H9 (cell line): ENCODE results near the gene ANTXRL. TPM values are rescaled to one million over a fixed set of nuclear protein-coding genes. Genes with fewer than 3 reads are reported as not detected.
"Not testable (repeated sequence)": the region's sequence is repeated elsewhere in the genome, so short reads cannot be mapped to it uniquely, and the experiment has no call there.

Experiments used
- DNase-seq: peaks from one replicate; pipeline ENCODE4 v3.0.0-alpha.2; 2017
- H2AFZ ChIP-seq: one replicate; pipeline ENCODE4 v1.6.1; 2013; ENCODE audit warnings: mild to moderate bottlenecking, low read length, control low read depth, moderate library complexity
- H2AK5ac ChIP-seq: 2 replicates; pipeline ENCODE4 v1.6.1; 2013; ENCODE audit warnings: low read length, control low read depth, mixed read lengths; ENCODE audit not compliant: insufficient read length
- H2BK120ac ChIP-seq: one replicate; pipeline ENCODE4 v1.6.1; 2013; ENCODE audit warnings: low read depth, mild to moderate bottlenecking, low read length, control low read depth, inconsistent platforms; ENCODE audit not compliant: poor library complexity, severe bottlenecking
- H2BK12ac ChIP-seq: 2 replicates; pipeline ENCODE4 v1.6.1; 2013; ENCODE audit warnings: low read length, control low read depth, mixed read lengths, low read depth; ENCODE audit not compliant: insufficient read length
- H2BK15ac ChIP-seq: 2 replicates; pipeline ENCODE4 v1.6.1; 2013; ENCODE audit warnings: low read depth, low read length, control low read depth
- H2BK20ac ChIP-seq: one replicate; pipeline ENCODE4 v1.6.1; 2013; ENCODE audit warnings: low read depth, mild to moderate bottlenecking, low read length, control low read depth, inconsistent platforms; ENCODE audit not compliant: poor library complexity, severe bottlenecking
- H2BK5ac ChIP-seq: 2 replicates; pipeline ENCODE4 v1.6.1; 2013; ENCODE audit warnings: low read length, control low read depth, mixed read lengths; ENCODE audit not compliant: insufficient read length
- H3K14ac ChIP-seq: 2 replicates; pipeline ENCODE4 v1.6.1; 2013; ENCODE audit warnings: low read length, control low read depth; ENCODE audit not compliant: insufficient read depth
- H3K18ac ChIP-seq: 2 replicates; pipeline ENCODE4 v1.6.1; 2013; ENCODE audit warnings: low read depth, mild to moderate bottlenecking, mixed read lengths, low read length, control low read depth; ENCODE audit not compliant: insufficient read length
- H3K23ac ChIP-seq: 2 replicates; pipeline ENCODE4 v1.6.1; 2013; ENCODE audit warnings: low read length, control low read depth, mixed read lengths, low read depth; ENCODE audit not compliant: insufficient read length
- H3K23me2 ChIP-seq: 2 replicates; pipeline ENCODE4 v1.6.1; 2013; ENCODE audit warnings: low read depth, mild to moderate bottlenecking, mixed read lengths, low read length, control low read depth; ENCODE audit not compliant: insufficient read length, poor library complexity, severe bottlenecking
- H3K27ac ChIP-seq: 2 replicates; pipeline ENCODE4 v1.5.1; 2013; ENCODE audit warnings: low read length, control low read depth, mixed read lengths, low read depth; ENCODE audit not compliant: insufficient read length
- H3K27me3 ChIP-seq: 2 replicates; pipeline ENCODE4 v1.6.1; 2013; ENCODE audit warnings: low read length, control low read depth, inconsistent platforms; ENCODE audit not compliant: insufficient read depth
- H3K4ac ChIP-seq: 2 replicates; pipeline ENCODE4 v1.6.1; 2013; ENCODE audit warnings: low read depth, mild to moderate bottlenecking, control low read depth, inconsistent platforms, low read length, moderate library complexity
- H3K4me1 ChIP-seq: 2 replicates; pipeline ENCODE4 v1.6.1; 2013; ENCODE audit warnings: low read length, control low read depth, inconsistent platforms; ENCODE audit not compliant: insufficient read depth
- H3K4me2 ChIP-seq: 2 replicates; pipeline ENCODE4 v1.6.1; 2013; ENCODE audit warnings: low read length, control low read depth, mixed read lengths; ENCODE audit not compliant: insufficient read length, insufficient read depth
- H3K56ac ChIP-seq: 2 replicates; pipeline ENCODE4 v1.6.1; 2013; ENCODE audit warnings: low read depth, mild to moderate bottlenecking, mixed read lengths, low read length, control low read depth; ENCODE audit not compliant: insufficient read length
- H3K79me1 ChIP-seq: 2 replicates; pipeline ENCODE4 v1.6.1; 2013; ENCODE audit warnings: low read depth, mild to moderate bottlenecking, moderate library complexity, low read length, control low read depth, inconsistent platforms; ENCODE audit not compliant: insufficient read depth, poor library complexity, severe bottlenecking
- H3K79me2 ChIP-seq: 2 replicates; pipeline ENCODE4 v1.6.1; 2013; ENCODE audit warnings: low read length, control low read depth, inconsistent platforms; ENCODE audit not compliant: insufficient read depth
- H3K9ac ChIP-seq: 2 replicates; pipeline ENCODE4 v1.6.1; 2013; ENCODE audit warnings: low read length, control low read depth, mixed read lengths; ENCODE audit not compliant: insufficient read length; ENCODE audit errors: extremely low read depth
- H3K9me3 ChIP-seq: one replicate; pipeline ENCODE4 v1.6.1; 2013; ENCODE audit warnings: low read depth, low read length, inconsistent platforms; ENCODE audit not compliant: control insufficient read depth
- H3T11ph ChIP-seq: one replicate; pipeline ENCODE4 v1.6.1; 2013; ENCODE audit warnings: mild to moderate bottlenecking, low read length, control low read depth, inconsistent platforms
- H4K20me1 ChIP-seq: one replicate; pipeline ENCODE4 v1.6.1; 2013; ENCODE audit not compliant: control insufficient read depth, insufficient read length, insufficient read depth
- H4K5ac ChIP-seq: 2 replicates; pipeline ENCODE4 v1.6.1; 2013; ENCODE audit warnings: low read depth, mild to moderate bottlenecking, mixed read lengths, low read length, control low read depth; ENCODE audit not compliant: insufficient read length
- H4K8ac ChIP-seq: replicated peaks from 2 replicates; pipeline ENCODE4 v1.6.1; 2013; ENCODE audit warnings: low read length, control low read depth, mixed read lengths, low read depth; ENCODE audit not compliant: insufficient read length
- H4K91ac ChIP-seq: 2 replicates; pipeline ENCODE4 v1.6.1; 2013; ENCODE audit warnings: low read depth, mild to moderate bottlenecking, moderate library complexity, mixed read lengths, low read length, control low read depth; ENCODE audit not compliant: insufficient read length
- H3K27ac Mint-ChIP-seq, 3 experiments: 2 replicates in 2 of 3; 3 replicates in 1 of 3; pipeline ENCODE4 v1.8.0; 2020 to 2021; ENCODE audit warnings: mixed read lengths in 3 of 3, mild to moderate bottlenecking in 1 of 3, moderate library complexity in 1 of 3
- H3K27me3 Mint-ChIP-seq: 2 replicates; pipeline ENCODE4 v1.8.0; 2021; ENCODE audit warnings: low read depth, mild to moderate bottlenecking, moderate library complexity, mixed read lengths
- H3K36me3 Mint-ChIP-seq, 3 experiments: 2 replicates in 2 of 3; 3 replicates in 1 of 3; pipeline ENCODE4 v1.8.0; 2020 to 2021; ENCODE audit warnings: low read depth in 3 of 3, mixed read lengths in 3 of 3; ENCODE audit not compliant: insufficient read depth in 1 of 3
- H3K4me1 Mint-ChIP-seq, 2 experiments: 2 replicates each; pipeline ENCODE4 v1.8.0; 2020; ENCODE audit warnings: mixed read lengths in 2 of 2
- H3K4me3 Mint-ChIP-seq, 2 experiments: 2 replicates in 1 of 2; 3 replicates in 1 of 2; pipeline ENCODE4 v1.8.0; 2020 to 2021; ENCODE audit warnings: mild to moderate bottlenecking in 2 of 2, mixed read lengths in 2 of 2, moderate library complexity in 1 of 2
- H3K9me3 Mint-ChIP-seq, 2 experiments: 2 replicates in 1 of 2; 3 replicates in 1 of 2; pipeline ENCODE4 v1.8.0; 2020; ENCODE audit warnings: mild to moderate bottlenecking in 2 of 2, mixed read lengths in 2 of 2, moderate library complexity in 1 of 2
- CTCF ChIP-seq: fragments of 200-600 bp; sonication (generic); conservative IDR thresholded peaks from 3 replicates; pipeline ENCODE4 v1.8.0; 2021; ENCODE audit warnings: antibody characterized with exemption, mild to moderate bottlenecking
- WGBS: extraction: QIAGEN DNeasy Blood & Tissue Kit; methylation state at CpG from one replicate; pipeline ENCODE4 v1.1.7; 2013; ENCODE audit warnings: missing lambda C conversion rate, low lambda C conversion rate, mixed read lengths; ENCODE audit not compliant: insufficient read length; ENCODE audit errors: extremely low coverage; 5-methylcytosine and 5-hydroxymethylcytosine counted together
- total RNA-seq: library from RNA; stranded (reverse); gene quantifications from 2 replicates; pipeline ENCODE4 v1.2.1, GENCODE V29; 2021

ANTXRL gene
- total RNA-seq, 1 experiment from 2014 or later = not detected

GRCh38 chr10:46254467-46254866, 32.3 kb upstream of the ANTXRL start:
- no CpG with 5 or more reads among the region's 4 CpGs for WGBS
- H2BK120ac ChIP-seq = no peak overlapping the region
- H3K4me1 Mint-ChIP-seq = peaks cover 3% of the 10 kb centered on the region in 2 experiments
- H3K79me1 ChIP-seq = no peaks in the 10 kb centered on the region
- H3K18ac ChIP-seq = no peak overlapping the region
- H3K4me1 ChIP-seq = no peaks in the 10 kb centered on the region
- no peaks in the 10 kb centered on the region for H3K23me2 ChIP-seq
- H3K23ac ChIP-seq = no peak overlapping the region
- no peak for DNase-seq
- no peaks in the 10 kb centered on the region for H3K36me3 Mint-ChIP-seq
- H2AFZ ChIP-seq = no peak overlapping the region
- no peak overlapping the region for H3K4ac ChIP-seq
- H3K4me2 ChIP-seq = no peak overlapping the region
- no peak overlapping the region for H3K9ac ChIP-seq
- no peak overlapping the region for H2AK5ac ChIP-seq
- no peak overlapping the region for H4K5ac ChIP-seq
- no peak overlapping the region for H2BK20ac ChIP-seq
- no peaks in the 10 kb centered on the region for H3K27me3 Mint-ChIP-seq
- H3K27ac Mint-ChIP-seq = no peak overlapping the region
- no peaks in the 10 kb centered on the region for H3K27me3 ChIP-seq
- H3K56ac ChIP-seq = no peak overlapping the region
- no peak overlapping the region for H3K14ac ChIP-seq
- no peak overlapping the region for H3T11ph ChIP-seq
- H4K8ac ChIP-seq = no peak overlapping the region
- no peak for TF ChIP-seq CTCF
- H4K20me1 ChIP-seq = no peaks in the 10 kb centered on the region
- H4K91ac ChIP-seq = no peak overlapping the region
- H2BK5ac ChIP-seq = no peak overlapping the region
- no peak overlapping the region for H3K4me3 Mint-ChIP-seq
- H3K79me2 ChIP-seq = no peaks in the 10 kb centered on the region
- no peak overlapping the region for H3K27ac ChIP-seq
- no peaks in the 10 kb centered on the region; a peak in 1 of 5 replicates for H3K9me3 Mint-ChIP-seq
- no peak overlapping the region for H2BK12ac ChIP-seq
- no peak overlapping the region for H2BK15ac ChIP-seq
- H3K9me3 ChIP-seq = no peaks in the 10 kb centered on the region

GRCh38 chr10:46255210-46255609, 31.6 kb upstream of the ANTXRL start:
- not testable (repeated sequence) for H3K9ac ChIP-seq, H3K4ac ChIP-seq, H3K23ac ChIP-seq, H3K79me2 ChIP-seq, H4K5ac ChIP-seq, H2AFZ ChIP-seq, H2AK5ac ChIP-seq, H3T11ph ChIP-seq, H4K20me1 ChIP-seq, H2BK120ac ChIP-seq, H3K18ac ChIP-seq, H3K9me3 Mint-ChIP-seq, H2BK12ac ChIP-seq, H3K14ac ChIP-seq, H2BK15ac ChIP-seq, DNase-seq, H3K9me3 ChIP-seq, H3K27ac Mint-ChIP-seq, H3K4me1 ChIP-seq, H3K27me3 Mint-ChIP-seq, H3K79me1 ChIP-seq, H3K27me3 ChIP-seq, H4K91ac ChIP-seq, H3K4me1 Mint-ChIP-seq, H2BK20ac ChIP-seq, H3K23me2 ChIP-seq, H3K4me2 ChIP-seq, H2BK5ac ChIP-seq, H3K56ac ChIP-seq, H3K4me3 Mint-ChIP-seq, H3K27ac ChIP-seq, H4K8ac ChIP-seq, H3K36me3 Mint-ChIP-seq
- WGBS = no CpG with 5 or more reads among the region's 3 CpGs
